SU-DHL-6 (cell line): Measurements from ENCODE around the gene CFDP1.

Experiments used
- H2AFZ ChIP-seq: fragments of 200-600 bp; sonication (generic); 2 replicates; pipeline ENCODE4 v1.6.1; 2014; ENCODE audit warnings: low read depth, mild to moderate bottlenecking, moderate library complexity, mixed read lengths, antibody characterized with exemption, low read length; ENCODE audit not compliant: severe bottlenecking
- H3F3A ChIP-seq: fragments of 200-600 bp; shearing (Covaris generic); 2 replicates; pipeline ENCODE4 v1.6.0; 2016; ENCODE audit warnings: antibody characterized with exemption, mild to moderate bottlenecking; ENCODE audit not compliant: insufficient read depth
- H3K27ac ChIP-seq: fragments of 200-600 bp; sonication (generic); 2 replicates; pipeline ENCODE4 v1.5.1; 2016; ENCODE audit warnings: low read depth, mild to moderate bottlenecking, low read length, moderate library complexity, mixed read lengths
- H3K27me3 ChIP-seq: fragments of 200-600 bp; sonication (generic), shearing (Covaris generic); 2 replicates; pipeline ENCODE4 v1.6.0; 2014; ENCODE audit warnings: mild to moderate bottlenecking, low read length
- H3K36me3 ChIP-seq: fragments of 200-600 bp; sonication (generic); 2 replicates; pipeline ENCODE4 v1.6.1; 2014; ENCODE audit warnings: mild to moderate bottlenecking, low read length, mixed read lengths
- H3K4me2 ChIP-seq: fragments of 300-600, 200-600 bp; shearing (Covaris generic), sonication (generic); 2 replicates; pipeline ENCODE4 v1.6.0; 2014; ENCODE audit warnings: low read length, low read depth, mild to moderate bottlenecking; ENCODE audit not compliant: poor library complexity, severe bottlenecking
- H3K4me3 ChIP-seq: fragments of 200-600 bp; sonication (generic); 2 replicates; pipeline ENCODE4 v1.5.1; 2014; ENCODE audit warnings: antibody characterized with exemption, low read length, mild to moderate bottlenecking, mixed read lengths; ENCODE audit not compliant: insufficient read depth, poor library complexity, severe bottlenecking
- H3K79me2 ChIP-seq: fragments of 200-600 bp; sonication (generic); 2 replicates; pipeline ENCODE4 v1.6.1; 2014; ENCODE audit warnings: mild to moderate bottlenecking, low read length, moderate library complexity; ENCODE audit not compliant: insufficient read depth
- H3K9ac ChIP-seq: fragments of 200-600 bp; sonication (generic); 2 replicates; pipeline ENCODE4 v1.7.0; 2014; ENCODE audit warnings: mild to moderate bottlenecking, low read length
- H3K9me2 ChIP-seq: fragments of 200-600 bp; sonication (generic); replicated peaks from 2 replicates; pipeline ENCODE4 v1.6.1; 2014; ENCODE audit warnings: low read length; ENCODE audit not compliant: insufficient read depth
- H3K9me3 ChIP-seq: fragments of 200-600 bp; sonication (generic); 2 replicates; pipeline ENCODE4 v1.6.1; 2014; ENCODE audit warnings: low read length, mixed read lengths; ENCODE audit not compliant: insufficient read depth
- H4K20me1 ChIP-seq: fragments of 200-600 bp; sonication (generic); 2 replicates; pipeline ENCODE4 v1.6.1; 2014; ENCODE audit warnings: low read depth, mild to moderate bottlenecking, antibody characterized with exemption, low read length, moderate library complexity, mixed read lengths
- EZH2phosphoT487 ChIP-seq: fragments of 200-600 bp; sonication (generic), shearing (Covaris generic); conservative IDR thresholded peaks from 2 replicates; pipeline ENCODE4 v1.6.1; 2018; ENCODE audit warnings: mild to moderate bottlenecking, antibody characterized with exemption, low read length, moderate library complexity, mixed read lengths
- TF ChIP-seq, protein P1 (sequence below): fragments of 200-600 bp; sonication (generic); IDR thresholded peaks from one replicate; pipeline ENCODE4 v1.5.1; 2017; ENCODE audit warnings: antibody characterized with exemption, mild to moderate bottlenecking, low read length, moderate library complexity; ENCODE audit not compliant: insufficient read depth, poor library complexity, severe bottlenecking

CFDP1 gene

GRCh38 chr16:75385507-75386152 lies 47.7 kb downstream of the CFDP1 start:
- Histone ChIP-seq H4K20me1 (no peaks in the 10 kb centered on the region), H2AFZ (no peak overlapping the region), H3K4me3 (no peak overlapping the region)

GRCh38 chr16:75383141-75383540 lies 50.2 kb downstream of the CFDP1 start:
- Histone ChIP-seq H3K9ac (no peak overlapping the region), H3K36me3 (peaks cover 5% of the 10 kb centered on the region; the same call in 1 of the 2 replicates), H4K20me1 (no peaks in the 10 kb centered on the region), H3K4me2 (no peak overlapping the region), H3F3A (peaks cover 3% of the 10 kb centered on the region; the same call in 1 of the 2 replicates), H3K27ac (no peak overlapping the region), H3K9me2 (no peaks in the 10 kb centered on the region), H2AFZ (no peak overlapping the region), H3K4me3 (no peak overlapping the region), H3K79me2 (no peaks in the 10 kb centered on the region), H3K27me3 (no peaks in the 10 kb centered on the region), H3K9me3 (no peaks in the 10 kb centered on the region)
- TF ChIP-seq, protein P1, sequence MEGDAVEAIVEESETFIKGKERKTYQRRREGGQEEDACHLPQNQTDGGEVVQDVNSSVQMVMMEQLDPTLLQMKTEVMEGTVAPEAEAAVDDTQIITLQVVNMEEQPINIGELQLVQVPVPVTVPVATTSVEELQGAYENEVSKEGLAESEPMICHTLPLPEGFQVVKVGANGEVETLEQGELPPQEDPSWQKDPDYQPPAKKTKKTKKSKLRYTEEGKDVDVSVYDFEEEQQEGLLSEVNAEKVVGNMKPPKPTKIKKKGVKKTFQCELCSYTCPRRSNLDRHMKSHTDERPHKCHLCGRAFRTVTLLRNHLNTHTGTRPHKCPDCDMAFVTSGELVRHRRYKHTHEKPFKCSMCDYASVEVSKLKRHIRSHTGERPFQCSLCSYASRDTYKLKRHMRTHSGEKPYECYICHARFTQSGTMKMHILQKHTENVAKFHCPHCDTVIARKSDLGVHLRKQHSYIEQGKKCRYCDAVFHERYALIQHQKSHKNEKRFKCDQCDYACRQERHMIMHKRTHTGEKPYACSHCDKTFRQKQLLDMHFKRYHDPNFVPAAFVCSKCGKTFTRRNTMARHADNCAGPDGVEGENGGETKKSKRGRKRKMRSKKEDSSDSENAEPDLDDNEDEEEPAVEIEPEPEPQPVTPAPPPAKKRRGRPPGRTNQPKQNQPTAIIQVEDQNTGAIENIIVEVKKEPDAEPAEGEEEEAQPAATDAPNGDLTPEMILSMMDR: no peak
- no peak for TF ChIP-seq EZH2phosphoT487

More at GRCh38 chr16:75385507-75386152, 47.7 kb downstream of the CFDP1 start:
- Histone ChIP-seq H3K4me2 (no peak overlapping the region), H3K27ac (no peak overlapping the region), H3K79me2 (no peaks in the 10 kb centered on the region), H3K9me2 (no peaks in the 10 kb centered on the region), H3K27me3 (no peaks in the 10 kb centered on the region), H3K9me3 (no peaks in the 10 kb centered on the region), H3K36me3 (no peaks in the 10 kb centered on the region), H3F3A (peaks cover 3% of the 10 kb centered on the region; the same call in 1 of the 2 replicates), H3K9ac (no peak overlapping the region)
- no peak for TF ChIP-seq EZH2phosphoT487
- TF ChIP-seq, protein P1: peak; percentile 24

GRCh38 chr16:75382611-75383010 lies 50.7 kb downstream of the CFDP1 start:
- no peak overlapping the region for H3K27ac ChIP-seq
- no peak overlapping the region for H2AFZ ChIP-seq
- H4K20me1 ChIP-seq: no peaks in the 10 kb centered on the region
- peaks cover 5% of the 10 kb centered on the region; the same call in 1 of the 2 replicates for H3K36me3 ChIP-seq
- H3K9me2 ChIP-seq: no peaks in the 10 kb centered on the region
- TF ChIP-seq, protein P1: no peak
- TF ChIP-seq EZH2phosphoT487: no peak
- no peaks in the 10 kb centered on the region for H3K9me3 ChIP-seq
- H3F3A ChIP-seq: peaks cover 3% of the 10 kb centered on the region; the same call in 1 of the 2 replicates
- H3K27me3 ChIP-seq: no peaks in the 10 kb centered on the region
- H3K9ac ChIP-seq: no peak overlapping the region
- H3K79me2 ChIP-seq: no peaks in the 10 kb centered on the region
- no peak overlapping the region for H3K4me3 ChIP-seq
- H3K4me2 ChIP-seq: no peak overlapping the region
